ENCODE data around the gene GCG. TPM values are rescaled to one million over a fixed set of nuclear protein-coding genes. Genes with fewer than 3 reads are reported as not detected.

Gene GCG
- polyA plus RNA-seq, 1 donor from 2014 or later: not detected

DNA sequence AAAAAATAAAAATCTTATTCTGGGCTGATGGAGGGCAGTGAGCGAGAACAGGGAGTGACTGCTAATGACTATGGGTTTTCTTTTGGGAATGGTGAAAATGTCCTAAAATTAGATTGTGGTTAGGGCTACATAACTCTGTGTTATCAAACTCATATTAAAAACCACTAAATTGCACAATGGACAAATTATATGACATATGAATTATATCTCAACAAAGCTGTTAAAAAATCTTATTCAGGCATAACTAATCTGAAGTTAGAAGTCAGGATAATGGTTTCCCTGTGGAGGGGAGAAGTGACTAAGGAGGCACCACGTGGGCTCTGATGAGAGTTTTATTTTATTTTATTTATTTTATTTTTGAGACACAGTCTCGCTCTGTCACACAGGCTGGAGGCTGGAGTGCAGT is 45.9 kb downstream of the GCG start:
- Histone ChIP-seq H3K36me3 (ENCODE audit: insufficient read depth, low read length) (no peaks in the 10 kb centered on the region), H3K9ac (ENCODE audit: low read length) (no peak overlapping the region), H3K27me3 (ENCODE audit: insufficient read depth, low read depth, low read length) (no peaks in the 10 kb centered on the region), H3K79me2 (replicated peaks; ENCODE audit: insufficient read depth, low read length) (no peaks in the 10 kb centered on the region), H3K27ac (ENCODE audit: low read length) (no peak overlapping the region), H3K9me3 (ENCODE audit: low read length) (no peaks in the 10 kb centered on the region), H3K4me3 (ENCODE audit: low read length) (no peak overlapping the region), H4K20me1 (ENCODE audit: insufficient read depth) (no peaks in the 10 kb centered on the region), H2AFZ (ENCODE audit: low read depth, low read length) (no peak overlapping the region), H3K4me2 (ENCODE audit: low read length) (no peak overlapping the region), H3K9me2 (ENCODE audit: insufficient read depth, low read length) (no peaks in the 10 kb centered on the region), H3F3A (ENCODE audit: insufficient read depth, low read length, poor library complexity, severe bottlenecking) (no peaks in the 10 kb centered on the region)
- TF ChIP-seq SMC3 (conservative IDR thresholded peaks at IDR 0.05; ENCODE audit: poor library complexity) (no peak), EZH2 (IDR thresholded peaks at IDR 0.05; ENCODE audit: borderline replicate concordance, insufficient read depth, low read length, poor library complexity, severe bottlenecking) (no peak), EP300 (conservative IDR thresholded peaks at IDR 0.05; ENCODE audit: poor library complexity, severe bottlenecking) (no peak), POLR2AphosphoS5 (IDR thresholded peaks at IDR 0.05) (no peak), RAD21 (conservative IDR thresholded peaks at IDR 0.05) (no peak), TAF1 (IDR thresholded peaks at IDR 0.05; ENCODE audit: low read depth) (no peak), CTCF (IDR thresholded peaks at IDR 0.05; ENCODE audit: poor library complexity, severe bottlenecking) (no peak), MXI1 (conservative IDR thresholded peaks at IDR 0.05; ENCODE audit: poor library complexity, severe bottlenecking) (no peak)
- TF ChIP-seq, protein P1, sequence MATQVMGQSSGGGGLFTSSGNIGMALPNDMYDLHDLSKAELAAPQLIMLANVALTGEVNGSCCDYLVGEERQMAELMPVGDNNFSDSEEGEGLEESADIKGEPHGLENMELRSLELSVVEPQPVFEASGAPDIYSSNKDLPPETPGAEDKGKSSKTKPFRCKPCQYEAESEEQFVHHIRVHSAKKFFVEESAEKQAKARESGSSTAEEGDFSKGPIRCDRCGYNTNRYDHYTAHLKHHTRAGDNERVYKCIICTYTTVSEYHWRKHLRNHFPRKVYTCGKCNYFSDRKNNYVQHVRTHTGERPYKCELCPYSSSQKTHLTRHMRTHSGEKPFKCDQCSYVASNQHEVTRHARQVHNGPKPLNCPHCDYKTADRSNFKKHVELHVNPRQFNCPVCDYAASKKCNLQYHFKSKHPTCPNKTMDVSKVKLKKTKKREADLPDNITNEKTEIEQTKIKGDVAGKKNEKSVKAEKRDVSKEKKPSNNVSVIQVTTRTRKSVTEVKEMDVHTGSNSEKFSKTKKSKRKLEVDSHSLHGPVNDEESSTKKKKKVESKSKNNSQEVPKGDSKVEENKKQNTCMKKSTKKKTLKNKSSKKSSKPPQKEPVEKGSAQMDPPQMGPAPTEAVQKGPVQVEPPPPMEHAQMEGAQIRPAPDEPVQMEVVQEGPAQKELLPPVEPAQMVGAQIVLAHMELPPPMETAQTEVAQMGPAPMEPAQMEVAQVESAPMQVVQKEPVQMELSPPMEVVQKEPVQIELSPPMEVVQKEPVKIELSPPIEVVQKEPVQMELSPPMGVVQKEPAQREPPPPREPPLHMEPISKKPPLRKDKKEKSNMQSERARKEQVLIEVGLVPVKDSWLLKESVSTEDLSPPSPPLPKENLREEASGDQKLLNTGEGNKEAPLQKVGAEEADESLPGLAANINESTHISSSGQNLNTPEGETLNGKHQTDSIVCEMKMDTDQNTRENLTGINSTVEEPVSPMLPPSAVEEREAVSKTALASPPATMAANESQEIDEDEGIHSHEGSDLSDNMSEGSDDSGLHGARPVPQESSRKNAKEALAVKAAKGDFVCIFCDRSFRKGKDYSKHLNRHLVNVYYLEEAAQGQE (IDR thresholded peaks at IDR 0.05; ENCODE audit: borderline replicate concordance): no peak

DNA sequence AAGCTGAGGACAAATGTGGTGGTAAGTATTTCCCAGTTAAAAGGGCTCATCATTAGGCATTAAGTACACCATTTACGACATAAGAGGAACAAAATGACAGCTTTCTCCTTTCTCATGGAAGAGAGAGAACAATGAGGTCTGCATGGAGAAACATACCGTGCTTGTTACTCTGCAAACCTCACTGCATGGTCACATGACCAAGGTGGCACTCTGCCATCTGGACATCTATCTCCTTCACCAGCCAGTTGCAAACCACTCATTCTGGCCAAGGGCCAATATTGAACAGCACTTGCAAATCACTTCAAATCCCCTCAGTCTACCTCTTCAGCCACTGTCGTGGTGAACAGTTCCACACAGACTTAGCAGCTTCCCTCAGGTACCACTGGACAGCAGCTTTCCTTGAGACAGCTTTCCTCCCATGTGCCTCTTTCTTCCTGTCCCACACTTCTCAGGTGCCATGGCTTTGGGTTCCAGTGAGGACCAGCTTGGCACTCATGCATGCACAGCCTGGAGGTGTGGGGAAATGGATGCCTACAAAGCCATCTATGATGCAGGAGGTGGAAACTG is 48.5 kb downstream of the GCG start:
- H3K4me3 ChIP-seq (ENCODE audit: low read length): no peak overlapping the region
- no peak for TF ChIP-seq RAD21 (conservative IDR thresholded peaks at IDR 0.05)
- no peak for TF ChIP-seq EZH2 (IDR thresholded peaks at IDR 0.05; ENCODE audit: borderline replicate concordance, insufficient read depth, low read length, poor library complexity, severe bottlenecking)
- TF ChIP-seq CTCF (IDR thresholded peaks at IDR 0.05; ENCODE audit: poor library complexity, severe bottlenecking): no peak
- TF ChIP-seq EP300 (conservative IDR thresholded peaks at IDR 0.05; ENCODE audit: poor library complexity, severe bottlenecking): no peak
- TF ChIP-seq, protein P1 (IDR thresholded peaks at IDR 0.05; ENCODE audit: borderline replicate concordance): no peak
- no peak for TF ChIP-seq MXI1 (conservative IDR thresholded peaks at IDR 0.05; ENCODE audit: poor library complexity, severe bottlenecking)
- no peak for TF ChIP-seq POLR2AphosphoS5 (IDR thresholded peaks at IDR 0.05)
- TF ChIP-seq SMC3 (conservative IDR thresholded peaks at IDR 0.05; ENCODE audit: poor library complexity): no peak
- no peak for TF ChIP-seq TAF1 (IDR thresholded peaks at IDR 0.05; ENCODE audit: low read depth)
- no peak overlapping the region for H3K27ac ChIP-seq (ENCODE audit: low read length)
- H3F3A ChIP-seq (ENCODE audit: insufficient read depth, low read length, poor library complexity, severe bottlenecking): no peaks in the 10 kb centered on the region
- H3K79me2 ChIP-seq (replicated peaks; ENCODE audit: insufficient read depth, low read length): no peaks in the 10 kb centered on the region
- no peaks in the 10 kb centered on the region for H3K9me3 ChIP-seq (ENCODE audit: low read length)
- no peak overlapping the region for H3K4me2 ChIP-seq (ENCODE audit: low read length)
- H3K9me2 ChIP-seq (ENCODE audit: insufficient read depth, low read length): no peaks in the 10 kb centered on the region
- no peaks in the 10 kb centered on the region for H3K27me3 ChIP-seq (ENCODE audit: insufficient read depth, low read depth, low read length)
- no peak overlapping the region for H3K9ac ChIP-seq (ENCODE audit: low read length)
- H2AFZ ChIP-seq (ENCODE audit: low read depth, low read length): no peak overlapping the region
- no peaks in the 10 kb centered on the region for H4K20me1 ChIP-seq (ENCODE audit: insufficient read depth)
- no peaks in the 10 kb centered on the region for H3K36me3 ChIP-seq (ENCODE audit: insufficient read depth, low read length)

All from neural cell (in vitro differentiated cells).